Measurements from ENCODE around the gene ERC1.
"Not testable (repeated sequence)": the region's sequence is repeated elsewhere in the genome, so short reads cannot be mapped to it uniquely, and the experiment has no call there.

The ERC1 gene

GRCh38 chr12:1328391-1328790, 337.4 kb downstream of the ERC1 start:
- Histone ChIP-seq H3K27ac (no peak overlapping the region), H3K4me3 (no peak overlapping the region)

GRCh38 chr12:1329784-1330476, 338.9 kb downstream of the ERC1 start:
- H3K27ac ChIP-seq = no peak overlapping the region
- no peak overlapping the region for H3K4me3 ChIP-seq

DNA sequence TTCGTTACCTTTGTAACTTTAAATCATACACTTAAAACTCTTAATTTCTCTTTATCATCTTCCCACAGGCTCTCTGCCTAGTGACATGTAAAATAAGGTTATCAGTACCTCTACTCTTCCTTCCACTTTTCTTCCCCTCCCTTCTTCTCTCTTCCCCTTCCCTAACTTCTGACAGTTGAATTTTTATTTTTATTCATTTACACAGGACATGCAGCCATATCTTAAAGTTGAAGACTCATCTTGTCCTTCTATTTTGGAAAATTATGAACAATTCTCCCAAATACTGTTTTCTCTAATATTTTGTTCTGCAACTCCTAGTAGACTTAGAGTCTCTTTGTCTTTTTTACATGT, 339.4 kb downstream of the ERC1 start:
- Histone ChIP-seq H3K27ac (no peak overlapping the region), H3K4me3 (no peak overlapping the region)

- no peak overlapping the region for H3K27ac ChIP-seq
- no peak overlapping the region for H3K4me3 ChIP-seq
These were observed 341.3 kb downstream of the ERC1 start for GRCh38 chr12:1332327-1332726.

DNA sequence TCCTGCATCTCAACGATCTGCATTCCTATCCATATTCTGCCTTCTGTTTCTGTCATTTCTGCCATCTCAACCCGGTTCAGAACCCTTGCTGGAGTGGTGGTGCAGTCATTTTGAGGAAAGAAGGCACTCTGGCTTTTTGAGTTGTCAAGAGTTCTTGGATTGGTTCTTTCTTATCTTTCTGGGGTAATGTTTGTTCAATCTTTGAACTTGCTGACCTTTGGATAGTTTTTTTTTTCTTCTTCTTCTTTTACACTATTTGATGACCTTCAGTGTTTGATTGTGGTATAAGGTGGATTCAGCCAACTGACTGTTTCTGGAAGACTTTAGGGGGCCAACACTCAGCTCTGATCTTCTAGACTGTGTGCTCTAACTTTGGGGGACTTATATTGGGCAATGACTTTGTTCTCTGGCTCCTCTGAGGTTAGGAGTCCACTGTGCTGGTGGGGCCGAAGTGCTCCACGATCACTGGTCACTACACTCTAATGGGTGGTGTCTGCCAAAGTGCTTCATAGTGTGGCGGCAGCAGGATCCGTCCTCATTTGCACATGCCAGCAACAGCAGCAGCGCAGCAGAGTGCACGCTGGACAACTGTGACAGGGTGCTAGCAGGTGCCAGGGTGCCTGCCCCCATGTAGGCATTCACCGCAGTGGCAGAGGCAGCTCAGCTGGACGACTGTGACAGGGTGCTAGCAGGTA, 347.6 kb downstream of the ERC1 start:
- Histone ChIP-seq H3K4me3 (no peak overlapping the region), H3K27ac (no peak overlapping the region)

- H3K4me3 ChIP-seq, H3K27ac ChIP-seq: not testable (repeated sequence)
These were observed 348.1 kb downstream of the ERC1 start for GRCh38 chr12:1339178-1339541.

- no peak overlapping the region for H3K4me3 ChIP-seq
- no peak overlapping the region for H3K27ac ChIP-seq
These were observed 348.7 kb downstream of the ERC1 start for GRCh38 chr12:1339618-1340319.

DNA sequence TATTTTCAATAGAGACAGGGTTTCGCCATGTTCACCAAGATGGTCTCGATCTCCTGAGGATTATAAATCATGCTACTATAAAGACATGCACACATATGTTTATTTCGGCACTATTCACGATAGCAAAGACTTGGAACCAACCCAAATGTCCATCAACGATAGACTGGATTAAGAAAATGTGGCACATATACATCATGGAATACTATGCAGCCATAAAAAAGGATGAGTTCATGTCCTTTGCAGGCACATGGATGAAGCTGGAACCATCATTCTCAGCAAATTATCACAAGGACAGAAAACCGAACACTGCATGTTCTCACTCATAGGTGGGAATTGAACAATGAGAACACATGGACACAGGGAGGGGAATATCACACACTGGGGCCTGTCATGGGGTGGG, 350.2 kb downstream of the ERC1 start:
- not testable (repeated sequence) for H3K27ac ChIP-seq, H3K4me3 ChIP-seq

GRCh38 chr12:1343422-1343821, 352.4 kb downstream of the ERC1 start:
- Histone ChIP-seq H3K4me3 (no peak overlapping the region), H3K27ac (no peak overlapping the region)

- Histone ChIP-seq H3K27ac (no peak overlapping the region), H3K4me3 (no peak overlapping the region)
These were observed 353.2 kb downstream of the ERC1 start for GRCh38 chr12:1344245-1344644.

DNA sequence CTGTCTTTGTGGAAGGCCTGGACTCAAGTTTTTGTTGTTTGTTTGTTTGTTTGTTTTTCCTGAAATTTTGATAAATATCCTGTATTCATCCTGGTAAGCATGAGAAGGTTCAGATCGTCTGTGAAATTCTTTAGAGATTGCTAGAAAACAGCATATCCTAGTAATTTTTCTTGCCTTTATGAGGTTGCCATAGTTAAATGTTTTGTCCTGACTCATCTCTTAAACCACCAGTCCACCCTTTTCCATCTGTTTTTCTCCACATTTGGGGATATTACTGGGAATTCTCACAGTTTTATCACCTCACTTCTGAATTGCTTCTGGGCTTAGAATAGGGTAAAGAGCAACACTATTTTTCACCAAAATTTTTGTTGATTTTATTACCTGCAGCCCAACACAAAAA, 355.1 kb downstream of the ERC1 start:
- H3K27ac ChIP-seq = no peak overlapping the region
- no peak overlapping the region for H3K4me3 ChIP-seq

DNA sequence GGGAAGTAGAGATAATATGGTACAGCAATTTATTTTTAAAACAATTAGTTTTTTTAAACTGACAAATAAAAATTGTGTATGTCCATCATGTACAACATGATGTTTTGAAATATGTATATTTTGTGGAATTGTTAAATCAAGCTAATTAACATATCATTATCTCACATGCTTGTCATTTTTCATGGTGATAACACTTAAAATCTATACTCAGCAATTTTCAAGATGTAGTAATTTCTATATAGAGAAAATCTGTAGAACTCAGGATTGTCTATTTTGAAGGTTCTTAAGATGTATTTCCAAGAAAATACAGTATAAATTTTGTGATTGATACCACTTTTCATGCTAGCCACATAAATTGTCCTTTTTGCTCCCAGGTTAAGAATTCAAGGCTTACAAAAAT, 356.3 kb downstream of the ERC1 start:
- Histone ChIP-seq H3K27ac (no peak overlapping the region), H3K4me3 (no peak overlapping the region)

GRCh38 chr12:1348606-1349005, 357.6 kb downstream of the ERC1 start:
- no peak overlapping the region for H3K4me3 ChIP-seq
- no peak overlapping the region for H3K27ac ChIP-seq

- H3K4me3 ChIP-seq = no peak overlapping the region
- no peak overlapping the region for H3K27ac ChIP-seq
These were observed 359.3 kb downstream of the ERC1 start for GRCh38 chr12:1350055-1350933.

GRCh38 chr12:1350934-1351240, 359.9 kb downstream of the ERC1 start:
- no peak overlapping the region for H3K4me3 ChIP-seq
- no peak overlapping the region for H3K27ac ChIP-seq

- Histone ChIP-seq H3K4me3 (no peak overlapping the region), H3K27ac (no peak overlapping the region)
These were observed 360.9 kb downstream of the ERC1 start for GRCh38 chr12:1351926-1352325.

DNA sequence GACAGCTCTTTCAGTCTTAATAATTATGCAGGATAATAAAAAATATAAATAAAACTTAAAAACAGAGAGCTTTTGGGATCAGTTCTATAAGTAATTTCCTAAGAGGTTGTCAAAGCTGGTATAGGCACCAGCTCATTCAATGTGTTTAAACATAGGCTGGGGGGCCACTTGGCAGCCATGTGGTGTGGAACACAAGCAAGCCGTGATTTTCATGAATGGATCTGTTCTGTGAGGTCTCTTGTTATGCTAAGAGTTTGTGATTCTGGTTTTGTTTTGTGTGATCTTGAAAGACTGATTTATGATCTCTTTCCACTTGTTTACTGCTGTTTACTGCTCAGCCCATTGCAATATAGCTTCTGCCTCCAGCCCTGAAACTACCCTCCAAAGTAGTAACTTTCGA, 362.4 kb downstream of the ERC1 start:
- no peak overlapping the region for H3K27ac ChIP-seq
- H3K4me3 ChIP-seq = no peak overlapping the region

DNA sequence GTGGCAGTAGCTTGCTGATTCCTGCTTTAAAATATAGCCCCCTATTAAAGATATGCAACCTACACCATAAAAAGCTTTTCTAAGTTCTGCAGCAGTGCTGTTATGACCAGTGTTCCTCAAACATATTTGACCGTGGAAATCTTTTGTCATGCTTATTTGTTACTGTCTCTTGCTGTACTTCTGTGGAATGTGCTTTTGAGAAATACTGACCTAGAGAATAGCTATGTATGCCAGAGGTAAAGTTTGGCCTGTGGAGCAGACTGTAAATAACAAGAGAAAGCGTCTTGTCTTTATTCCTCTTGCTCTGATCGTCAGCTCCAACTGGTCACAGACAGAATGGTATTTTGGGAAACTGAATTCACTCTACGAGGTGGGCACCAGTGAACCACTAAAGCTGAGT, 364.4 kb downstream of the ERC1 start:
- Histone ChIP-seq H3K27ac (no peak overlapping the region), H3K4me3 (no peak overlapping the region)

DNA sequence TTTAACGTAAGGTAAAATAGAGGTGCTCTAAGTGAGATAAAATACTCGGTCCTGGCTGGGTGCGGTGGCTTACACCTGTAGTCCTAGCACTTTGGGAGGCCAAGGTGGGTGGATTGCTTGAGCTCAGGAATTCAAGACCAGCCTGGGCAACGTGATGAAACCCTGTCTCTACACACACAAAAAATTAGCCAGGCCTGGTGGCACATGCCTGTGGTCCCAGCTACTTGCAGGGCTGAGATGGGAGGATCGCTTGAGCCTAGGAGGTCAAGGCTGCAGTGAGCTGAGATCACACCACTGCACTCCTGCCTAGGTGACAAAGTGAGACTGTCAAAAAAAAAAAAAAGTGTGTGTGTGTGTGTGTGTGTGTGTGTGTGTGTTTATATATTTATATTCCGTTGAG, 364.8 kb downstream of the ERC1 start:
- not testable (repeated sequence) for H3K27ac ChIP-seq, H3K4me3 ChIP-seq

- no peak overlapping the region for H3K27ac ChIP-seq
- H3K4me3 ChIP-seq = no peak overlapping the region
These were observed 365.3 kb downstream of the ERC1 start for GRCh38 chr12:1356285-1356684.

DNA sequence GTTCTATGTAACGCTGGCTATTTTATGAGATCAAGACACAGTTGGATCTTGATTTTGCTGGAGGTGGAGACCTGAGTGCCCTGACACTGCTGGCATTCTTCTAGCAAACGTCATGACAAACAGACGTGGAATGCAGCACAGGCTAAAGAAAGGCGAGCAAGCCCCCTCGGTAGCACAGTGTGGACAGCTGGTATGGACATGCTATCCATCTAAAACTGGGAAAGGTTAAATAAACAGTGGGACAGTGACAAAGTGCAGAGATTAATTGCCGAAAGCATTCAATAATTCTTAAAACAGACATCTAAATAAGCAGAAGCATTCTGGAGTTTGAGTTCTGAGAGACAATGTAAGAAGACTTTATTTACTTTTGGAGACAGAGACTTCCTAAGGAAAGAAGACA, 366.1 kb downstream of the ERC1 start:
- Histone ChIP-seq H3K4me3 (no peak overlapping the region), H3K27ac (no peak overlapping the region)
